Lung (tissue), 12 donors: Measurements from ENCODE around the gene KCTD20. TPM values are rescaled to one million over a fixed set of nuclear protein-coding genes. Genes with fewer than 3 reads are reported as not detected.

Source experiments
- ATAC-seq: fragments of 200-7000 bp; cut with Tn5 transposase; one replicate; pipeline ENCODE4 v1.9.1; 2020; ENCODE audit warnings: moderate number of reproducible peaks; ENCODE audit not compliant: insufficient read depth, low FRiP score
- DNase-seq, 3 donors: peaks; one replicate each; pipeline ENCODE4 v3.0.0-alpha.2; 2013 to 2017
- H3K27ac ChIP-seq, 2 donors: one replicate each; pipeline ENCODE4 v1.5.1; 2013; ENCODE audit warnings: mild to moderate bottlenecking in 2 of 2, moderate library complexity in 2 of 2, control low read depth in 1 of 2, inconsistent platforms in 1 of 2, low read depth in 1 of 2, low read length in 1 of 2
- H3K27me3 ChIP-seq, 3 donors: one replicate each; pipeline ENCODE4 v1.5.1; 2013; ENCODE audit warnings: low read length in 2 of 3; ENCODE audit not compliant: control insufficient read depth in 3 of 3, insufficient read depth in 3 of 3
- H3K36me3 ChIP-seq, 4 donors: one replicate each; pipeline ENCODE4 v1.5.1; 2013; ENCODE audit warnings: low read length in 4 of 4, mild to moderate bottlenecking in 1 of 4, moderate library complexity in 1 of 4; ENCODE audit not compliant: control insufficient read depth in 4 of 4, insufficient read depth in 4 of 4
- H3K4me1 ChIP-seq, 5 donors: one replicate each; pipeline ENCODE4 v1.5.1; 2013; ENCODE audit warnings: low read length in 5 of 5, mild to moderate bottlenecking in 2 of 5, moderate library complexity in 1 of 5; ENCODE audit not compliant: control insufficient read depth in 5 of 5, insufficient read depth in 5 of 5
- H3K4me3 ChIP-seq: one replicate; pipeline ENCODE4 v1.5.1; 2013; ENCODE audit warnings: mild to moderate bottlenecking, control low read depth, moderate library complexity
- H3K9ac ChIP-seq, 2 donors: one replicate each; pipeline ENCODE4 v1.5.1; 2013; ENCODE audit warnings: low read length in 2 of 2, control low read depth in 1 of 2; ENCODE audit not compliant: insufficient read depth in 1 of 2
- H3K9me3 ChIP-seq, 4 donors: one replicate each; pipeline ENCODE4 v1.5.1; 2013; ENCODE audit warnings: low read length in 3 of 4, mild to moderate bottlenecking in 1 of 4, moderate library complexity in 1 of 4; ENCODE audit not compliant: control insufficient read depth in 4 of 4, insufficient read depth in 3 of 4
- WGBS, 2 donors: extraction: QIAGEN DNeasy Blood & Tissue Kit; methylation state at CpG; one replicate each; pipeline ENCODE4 v1.1.7; 2013; 5-methylcytosine and 5-hydroxymethylcytosine counted together
- polyA plus RNA-seq, 2 donors: library from polyadenylated mRNA; stranded (reverse); fragments of 200-250 nt; gene quantifications; one replicate each; pipeline ENCODE4 v1.2.1, GENCODE V29; 2013
- total RNA-seq, 2 donors: library from RNA; depleted of rRNA in 1 of 2; stranded (reverse); fragments of >200 nt in 1 of 2; gene quantifications; one replicate each; pipeline ENCODE4 v1.2.1, GENCODE V29; 2014 to 2021
- TF ChIP-seq, protein P1 (sequence below): IDR thresholded peaks from 2 replicates; pipeline ENCODE4 v1.5.1; 2012; ENCODE audit warnings: mild to moderate bottlenecking; ENCODE audit errors: control extremely low read depth, extremely low read depth
- donor health status: control.
- donor health status: control.
- donor health status: Bipolar disorder and iron deficiency.
- donor health status: healthy.
- donor health status: DM: yes; HTN: yes; CAD: no.

Gene KCTD20
- total and polyA plus RNA-seq, 4 donors: 11.5 to 56.7 (median 36.0) TPM

DNA sequence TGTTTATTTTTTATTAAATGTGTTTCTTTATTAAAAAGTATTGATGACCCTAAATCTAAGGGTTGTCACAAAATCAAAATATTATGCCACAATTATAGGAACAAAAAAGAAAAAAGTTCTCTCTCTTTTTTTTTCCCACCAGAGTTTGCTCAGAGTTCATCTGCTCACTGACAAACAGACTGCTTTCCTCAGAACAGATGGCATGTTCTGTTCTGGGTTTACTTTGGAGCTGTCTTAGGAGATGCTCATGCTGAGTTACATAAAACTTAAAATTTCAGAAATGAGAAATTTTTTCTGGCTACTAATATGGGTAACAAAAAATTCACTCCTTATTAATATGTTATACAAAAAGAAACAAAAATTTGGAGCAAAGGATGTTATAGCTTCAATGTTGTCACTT lies 74.2 kb downstream of the KCTD20 start:
- no peaks in the 10 kb centered on the region for H3K9me3 ChIP-seq
- H3K4me1 ChIP-seq: no peaks in the 10 kb centered on the region
- DNase-seq (no peak), ATAC-seq (no peak)
- H3K9ac ChIP-seq: no peak overlapping the region
- TF ChIP-seq, protein P1, sequence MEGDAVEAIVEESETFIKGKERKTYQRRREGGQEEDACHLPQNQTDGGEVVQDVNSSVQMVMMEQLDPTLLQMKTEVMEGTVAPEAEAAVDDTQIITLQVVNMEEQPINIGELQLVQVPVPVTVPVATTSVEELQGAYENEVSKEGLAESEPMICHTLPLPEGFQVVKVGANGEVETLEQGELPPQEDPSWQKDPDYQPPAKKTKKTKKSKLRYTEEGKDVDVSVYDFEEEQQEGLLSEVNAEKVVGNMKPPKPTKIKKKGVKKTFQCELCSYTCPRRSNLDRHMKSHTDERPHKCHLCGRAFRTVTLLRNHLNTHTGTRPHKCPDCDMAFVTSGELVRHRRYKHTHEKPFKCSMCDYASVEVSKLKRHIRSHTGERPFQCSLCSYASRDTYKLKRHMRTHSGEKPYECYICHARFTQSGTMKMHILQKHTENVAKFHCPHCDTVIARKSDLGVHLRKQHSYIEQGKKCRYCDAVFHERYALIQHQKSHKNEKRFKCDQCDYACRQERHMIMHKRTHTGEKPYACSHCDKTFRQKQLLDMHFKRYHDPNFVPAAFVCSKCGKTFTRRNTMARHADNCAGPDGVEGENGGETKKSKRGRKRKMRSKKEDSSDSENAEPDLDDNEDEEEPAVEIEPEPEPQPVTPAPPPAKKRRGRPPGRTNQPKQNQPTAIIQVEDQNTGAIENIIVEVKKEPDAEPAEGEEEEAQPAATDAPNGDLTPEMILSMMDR: no peak
- H3K27me3 ChIP-seq: no peaks in the 10 kb centered on the region
- H3K4me3 ChIP-seq: no peak overlapping the region
- peaks cover 8 to 33% (median 20%) of the 10 kb centered on the region in 4 donors for H3K36me3 ChIP-seq
- H3K27ac ChIP-seq: no peak overlapping the region

DNA sequence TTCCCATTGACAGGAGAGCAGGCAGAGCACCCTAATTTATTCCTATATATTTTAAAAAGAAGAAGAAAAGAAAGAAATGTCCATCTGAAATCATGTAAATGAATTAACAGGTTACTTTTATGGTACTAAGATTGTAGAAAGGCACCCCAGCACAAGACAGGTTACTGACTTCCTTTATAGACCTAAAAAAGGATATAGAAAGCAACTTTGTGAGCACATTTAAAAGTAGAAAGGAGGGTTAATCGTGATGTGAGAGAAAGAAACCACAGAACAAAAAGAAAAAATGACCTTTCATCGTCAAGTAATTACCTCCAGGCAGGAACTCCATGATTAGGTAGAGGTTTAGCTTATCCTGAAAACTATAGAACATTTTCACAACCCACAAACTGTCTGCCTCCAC lies 74.6 kb downstream of the KCTD20 start:
- no peaks in the 10 kb centered on the region for H3K4me1 ChIP-seq
- H3K9me3 ChIP-seq: no peaks in the 10 kb centered on the region
- no peaks in the 10 kb centered on the region for H3K27me3 ChIP-seq
- H3K27ac ChIP-seq: no peak overlapping the region
- no peak overlapping the region for H3K9ac ChIP-seq
- DNase-seq (no peak), ATAC-seq (no peak)
- TF ChIP-seq, protein P1: no peak
- H3K36me3 ChIP-seq: peaks cover 11 to 34% (median 20%) of the 10 kb centered on the region in 4 donors
- H3K4me3 ChIP-seq: no peak overlapping the region
- 78 to 79% methylated on average over 2 of the region's 2 CpGs for WGBS, 2 donors

DNA sequence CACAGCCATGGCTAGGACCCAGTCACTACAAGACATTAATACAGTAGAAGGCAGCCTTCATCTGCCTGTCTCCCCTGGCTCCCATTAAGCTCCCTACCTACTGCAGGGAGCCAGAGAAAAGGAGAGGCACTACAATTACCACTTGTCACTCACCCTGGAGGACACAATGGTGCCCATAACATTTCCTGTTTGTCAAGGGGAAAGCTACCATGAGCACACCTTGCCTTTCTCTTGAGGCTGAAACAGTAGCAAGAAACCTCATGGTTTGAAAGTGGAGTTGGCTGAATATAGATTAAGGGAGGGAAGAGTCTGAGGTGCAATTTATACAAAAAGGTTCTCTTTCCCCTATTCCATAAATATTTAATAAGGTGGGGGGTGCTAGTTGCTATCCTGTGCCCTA lies 76.6 kb downstream of the KCTD20 start:
- peaks cover 15 to 43% (median 20%) of the 10 kb centered on the region in 4 donors for H3K36me3 ChIP-seq

DNA sequence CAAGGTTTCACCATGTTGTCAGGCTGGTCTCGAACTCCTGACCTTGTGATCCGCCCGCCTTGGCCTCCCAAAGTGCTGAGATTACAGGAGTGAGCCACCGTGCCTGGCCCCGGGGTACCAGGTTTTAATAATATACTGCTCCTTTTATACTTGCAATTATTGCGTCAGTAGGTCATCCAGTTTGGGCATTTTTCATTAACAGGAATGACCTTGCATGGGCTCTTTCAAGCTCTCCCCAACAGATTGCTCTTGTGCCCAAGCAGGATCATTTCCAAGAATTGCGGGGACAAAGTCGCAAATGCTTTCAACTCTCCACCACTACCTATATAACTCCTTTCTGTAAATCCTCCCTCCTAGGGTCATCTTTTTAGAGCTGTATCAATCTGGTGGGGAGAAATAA lies 80.7 kb downstream of the KCTD20 start:
- Histone ChIP-seq H3K27ac (no peak overlapping the region), H3K27me3 (no peaks in the 10 kb centered on the region), H3K4me3 (no peak overlapping the region), H3K4me1 (peaks cover 0 to 7% (median 0%) of the 10 kb centered on the region in 5 donors), H3K36me3 (peaks cover 14 to 44% (median 15%) of the 10 kb centered on the region in 4 donors), H3K9me3 (no peaks in the 10 kb centered on the region), H3K9ac (no peak overlapping the region)
- 94 to 96% methylated on average over 8 of the region's 8 CpGs for WGBS, 2 donors
- TF ChIP-seq, protein P1: no peak
- ATAC-seq (no peak), DNase-seq (no peak)

More for the DNA sequence above, 76.6 kb downstream of the KCTD20 start:
- Histone ChIP-seq H3K9ac (no peak overlapping the region), H3K27ac (no peak overlapping the region), H3K27me3 (no peaks in the 10 kb centered on the region), H3K4me1 (no peaks in the 10 kb centered on the region), H3K4me3 (no peak overlapping the region), H3K9me3 (no peaks in the 10 kb centered on the region)
- ATAC-seq: no peak
- DNase-seq: no peak
- TF ChIP-seq, protein P1: no peak
